Right cardiac atrium (tissue), 5 donors: ENCODE data around the gene UBE2F. TPM values are rescaled to one million over a fixed set of nuclear protein-coding genes. Genes with fewer than 3 reads are reported as not detected.
"Not testable (repeated sequence)": the region's sequence is repeated elsewhere in the genome, so short reads cannot be mapped to it uniquely, and the experiment has no call there.

Experiments
- ATAC-seq, 2 donors: fragments of 200-7000 bp; cut with Tn5 transposase; one replicate each; pipeline versions ENCODE4 v1.8.0 to v1.9.1; 2020; ENCODE audit warnings: moderate library complexity in 2 of 2, mild to moderate bottlenecking in 1 of 2
- DNase-seq, 3 donors: peaks; one replicate each; pipeline ENCODE4 v3.0.0-alpha.2; 2020
- H3K27ac ChIP-seq: one replicate; pipeline ENCODE4 v1.5.1; 2013; ENCODE audit warnings: mild to moderate bottlenecking, low read length, control low read depth, moderate library complexity
- H3K27me3 ChIP-seq: one replicate; pipeline ENCODE4 v1.6.1; 2013; ENCODE audit not compliant: control insufficient read depth, insufficient read depth
- H3K4me1 ChIP-seq: one replicate; pipeline ENCODE4 v1.6.1; 2013; ENCODE audit warnings: low read length; ENCODE audit not compliant: control insufficient read depth, insufficient read depth
- H3K4me3 ChIP-seq: one replicate; pipeline ENCODE4 v1.5.1; 2013; ENCODE audit warnings: low read length, control low read depth
- H3K9me3 ChIP-seq: one replicate; pipeline ENCODE4 v1.6.1; 2013; ENCODE audit warnings: low read length; ENCODE audit not compliant: control insufficient read depth
- WGBS: extraction: QIAGEN DNeasy Blood & Tissue Kit; methylation state at CpG from one replicate; pipeline ENCODE4 v1.1.7; 2013; 5-methylcytosine and 5-hydroxymethylcytosine counted together
- intact Hi-C, 4 donors: fragments of 100-400 bp; cut with DNase I; formaldehyde crosslinking; loops; one replicate each; pipeline versions ENCODE4 v1.11.0 to v1.14.0; 2022 to 2023
- polyA plus RNA-seq: library from polyadenylated mRNA; stranded (reverse); fragments of 200-250 nt; gene quantifications from one replicate; pipeline ENCODE4 v1.2.3, GENCODE V29; 2013
- total RNA-seq, 4 donors: library from RNA; stranded (reverse); fragmentation: NEBNext Ultra II Directional; extraction: Animal tissue kit (Norgen Biotek cat#: 25700); gene quantifications; one replicate each; pipeline ENCODE4 v1.2.1, GENCODE V29; 2021
- donor health status: healthy with polysubstance abuse.
- donor health status: DM: no; HTN: yes; CAD: no.
- donor health status: DM: no; HTN: no; CAD: no.
- donor health status: DM: no; HTN: yes; CAD: no; lungs with severe emphysema.
- donor health status: DM: yes; HTN: yes; CAD: no.

Gene UBE2F
- total and polyA plus RNA-seq, 5 donors, result 95.9 to 118 (median 106) TPM

DNA sequence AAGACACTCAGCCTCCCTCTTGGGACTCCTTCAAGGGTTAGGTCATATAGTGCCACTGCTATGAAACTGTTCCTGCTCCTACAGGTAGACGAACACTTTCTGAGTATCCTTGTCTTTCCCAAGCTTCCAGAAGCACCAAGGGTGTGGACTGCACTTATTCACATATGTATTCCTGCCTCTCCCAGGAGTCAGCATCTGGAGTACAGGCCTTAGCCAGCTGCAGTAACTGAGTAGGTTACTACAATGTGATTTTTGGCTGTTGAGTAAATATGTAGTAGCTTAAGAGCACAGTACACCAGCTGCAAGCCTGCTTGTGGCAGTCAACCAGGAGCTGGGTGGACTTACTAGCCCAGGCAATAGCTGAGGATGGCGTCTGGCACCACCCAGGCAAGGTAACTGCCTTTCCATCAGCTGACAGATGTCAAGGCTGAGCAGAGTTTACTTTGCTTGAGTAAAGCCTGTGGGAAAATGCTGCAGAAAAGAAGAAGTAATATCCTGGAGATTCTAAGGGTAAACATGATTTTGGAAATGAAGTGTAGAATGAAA is 80.0 kb downstream of the UBE2F start:
- intact Hi-C loops, result no loop called here
- DNase-seq, result no peak
- Histone ChIP-seq H3K4me3 (no peak overlapping the region), H3K4me1 (no peaks in the 10 kb centered on the region), H3K27ac (no peak overlapping the region), H3K9me3 (no peaks in the 10 kb centered on the region), H3K27me3 (no peaks in the 10 kb centered on the region)
- no peak for ATAC-seq
- WGBS, result 94% methylated on average over 2 of the region's 2 CpGs

DNA sequence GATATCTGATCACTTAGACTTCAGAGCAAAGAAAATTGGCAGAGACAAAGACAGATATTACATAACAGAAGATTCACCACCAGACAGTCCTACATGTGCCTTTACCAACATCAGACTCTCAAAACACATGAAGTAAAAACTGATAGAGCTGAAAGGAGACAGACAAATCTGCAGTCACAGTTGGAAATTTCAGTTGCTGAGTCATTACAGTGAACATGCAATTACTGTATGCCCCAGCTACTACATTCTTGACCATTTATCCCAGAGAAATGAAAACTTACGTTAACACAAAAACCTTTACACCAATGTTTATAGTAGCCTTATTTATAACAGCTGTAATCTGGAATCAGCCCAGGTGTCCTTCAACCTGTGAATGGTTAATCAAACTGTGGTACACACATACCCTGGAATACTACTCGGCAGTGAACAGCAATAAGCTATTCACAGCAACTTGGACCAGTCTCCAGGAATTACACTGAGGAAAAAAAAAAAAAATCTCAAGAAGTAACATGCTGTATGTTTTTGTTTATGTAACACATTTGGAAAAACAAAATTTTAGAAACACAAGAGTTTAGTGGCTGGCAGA is 86.5 kb downstream of the UBE2F start:
- no peak overlapping the region for H3K4me3 ChIP-seq
- no peaks in the 10 kb centered on the region for H3K4me1 ChIP-seq
- WGBS, result 91% methylated on average over 2 of the region's 2 CpGs
- ATAC-seq (no peak), DNase-seq (no peak)
- no peaks in the 10 kb centered on the region for H3K27me3 ChIP-seq
- H3K9me3 ChIP-seq, result no peaks in the 10 kb centered on the region
- H3K27ac ChIP-seq, result no peak overlapping the region
- intact Hi-C loops, result no loop called here

DNA sequence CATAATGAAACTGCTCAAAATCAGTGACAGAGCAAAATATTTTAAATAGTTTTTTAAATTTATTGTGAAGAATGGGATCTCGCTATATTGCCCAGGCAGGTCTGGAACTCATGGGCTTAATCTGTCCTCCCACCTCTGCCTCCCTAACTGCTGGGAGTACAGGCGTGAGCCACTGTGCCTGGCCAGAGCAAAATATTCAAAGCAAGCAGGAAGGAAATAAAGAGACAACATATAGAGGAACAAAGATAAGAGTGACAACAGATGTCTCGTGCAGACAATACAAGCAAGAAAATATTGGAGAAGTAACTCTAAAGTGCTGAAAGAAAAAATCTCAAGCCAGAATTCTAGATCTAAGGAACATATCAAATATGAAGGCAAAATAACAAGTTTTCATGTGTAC is 89.0 kb downstream of the UBE2F start:
- DNase-seq, result no peak
- Histone ChIP-seq H3K27me3 (no peaks in the 10 kb centered on the region), H3K9me3 (no peaks in the 10 kb centered on the region), H3K4me3 (no peak overlapping the region), H3K27ac (no peak overlapping the region), H3K4me1 (no peaks in the 10 kb centered on the region)
- intact Hi-C loops, result no loop called here
- 49% methylated on average over 3 of the region's 3 CpGs for whole genome bisulfite sequencing
- no peak for ATAC-seq

DNA sequence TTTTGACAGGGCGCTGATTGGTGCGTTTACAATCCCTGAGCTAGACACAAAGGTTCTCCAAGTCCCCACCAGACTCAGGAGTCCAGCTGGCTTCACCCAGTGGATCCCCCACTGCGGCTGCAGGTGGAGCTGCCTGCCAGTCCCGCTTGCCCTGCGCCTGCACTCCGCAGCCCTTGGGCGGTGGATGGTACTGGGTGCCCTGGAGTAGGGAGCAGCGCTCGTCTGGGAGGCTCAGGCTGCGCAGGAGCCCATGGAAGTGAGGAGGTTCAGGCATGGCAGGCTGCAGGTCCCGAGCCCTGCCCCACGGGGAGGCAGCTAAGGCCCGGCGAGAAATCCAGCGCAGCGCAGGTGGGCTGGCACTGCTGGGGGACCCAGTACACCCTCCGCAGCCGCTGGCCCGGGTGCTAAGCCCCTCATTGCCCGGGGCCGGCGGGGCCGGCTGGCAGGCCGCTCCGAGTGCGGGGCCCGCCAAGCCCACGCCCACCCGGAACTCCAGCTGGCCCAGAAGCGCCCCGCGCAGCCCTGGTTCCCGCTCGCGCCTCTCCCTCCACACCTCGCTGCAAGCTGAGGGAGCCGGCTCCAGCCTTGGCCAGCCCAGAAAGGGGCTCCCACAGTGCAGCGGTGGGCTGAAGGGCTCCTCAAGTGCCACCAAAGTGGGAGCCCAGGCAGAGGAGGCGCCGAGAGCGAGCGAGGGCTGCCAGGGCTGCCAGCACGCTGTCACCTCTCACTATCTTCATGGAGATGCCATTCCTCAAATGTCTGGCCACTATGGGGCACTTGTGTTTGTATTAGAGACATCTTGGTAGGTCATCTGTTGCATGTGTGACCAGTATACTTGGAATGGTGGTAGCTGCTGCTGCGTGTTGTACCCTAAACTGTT is 91.1 kb downstream of the UBE2F start:
- H3K4me3 ChIP-seq, ATAC-seq, H3K27me3 ChIP-seq, intact Hi-C loops, DNase-seq, H3K4me1 ChIP-seq, H3K9me3 ChIP-seq: not testable (repeated sequence)
- H3K27ac ChIP-seq, result peak overlapping the region; percentile 36
- WGBS, result 86% methylated on average over 44 of the region's 44 CpGs

GRCh38 chr2:238059505-238059904 is 92.7 kb downstream of the UBE2F start:
- Histone ChIP-seq H3K4me1 (no peaks in the 10 kb centered on the region), H3K9me3 (no peaks in the 10 kb centered on the region), H3K4me3 (peak overlapping the region; percentile 92), H3K27ac (no peak overlapping the region), H3K27me3 (no peaks in the 10 kb centered on the region)
- ATAC-seq (no peak), DNase-seq (no peak)
- WGBS, result 71% methylated on average over 3 of the region's 3 CpGs
- intact Hi-C loops, result no loop called here

- Histone ChIP-seq H3K4me3 (peak overlapping the region; percentile 92), H3K9me3 (no peaks in the 10 kb centered on the region), H3K27me3 (no peaks in the 10 kb centered on the region), H3K27ac (peak overlapping the region; percentile 93), H3K4me1 (no peaks in the 10 kb centered on the region)
- intact Hi-C loops, result loop anchor here in 1 of 4 donors (5.0 kb wide), 1 partner anchor 93 kb away; the partner anchor contains the start of gene UBE2F
- no peak for DNase-seq
- 1% methylated on average over 18 of the region's 18 CpGs for WGBS
- ATAC-seq, result no peak
These were observed 93.3 kb downstream of the UBE2F start for GRCh38 chr2:238060096-238060541.

DNA sequence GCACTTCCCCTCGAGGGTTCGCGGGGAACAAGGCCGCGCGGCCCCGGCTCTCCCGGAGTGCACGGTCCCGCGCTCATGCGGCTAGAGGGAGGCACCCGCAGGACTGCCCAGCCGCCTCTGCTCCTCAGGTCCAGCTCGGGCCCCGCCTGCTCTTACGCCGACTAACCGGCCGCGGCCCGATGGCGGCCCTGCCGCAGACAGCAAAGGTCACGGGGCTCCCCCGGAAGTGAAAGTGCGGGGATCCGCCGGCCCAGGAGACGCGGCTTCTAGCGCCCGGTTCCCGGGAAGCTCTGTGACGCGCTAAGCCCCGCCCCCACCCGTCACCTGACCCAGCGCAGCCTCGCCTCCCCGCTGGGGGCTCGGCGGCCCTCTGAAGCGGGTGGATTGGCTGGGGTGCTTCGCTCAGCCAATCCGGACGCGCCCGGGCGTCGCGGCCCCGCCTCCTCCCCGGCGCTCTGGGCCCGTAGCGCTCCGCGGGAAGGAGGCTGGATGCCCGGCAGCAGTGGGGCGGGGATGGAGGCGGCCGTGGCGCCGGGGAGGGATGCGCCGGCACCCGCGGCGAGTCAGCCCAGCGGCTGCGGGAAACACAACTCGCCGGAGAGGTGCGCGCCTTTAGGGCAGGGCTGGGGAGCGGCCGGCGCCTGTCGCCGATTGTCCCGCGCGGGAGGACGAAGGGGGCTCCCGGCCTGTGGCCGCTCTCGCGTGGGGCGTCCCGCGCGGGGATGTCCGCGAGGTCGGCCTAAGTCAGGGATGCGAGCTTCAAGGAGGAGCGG is 93.9 kb downstream of the UBE2F start, which contains the start of gene SCLY:
TSS of gene SCLY (plus strand) at position 460 of the 773 bp plus-strand sequence. CDS start at position 514, 54 bp downstream.
- Histone ChIP-seq H3K27ac (peak within 1 kb of the TSS; percentile 93), H3K4me3 (peak within 1 kb of the TSS; percentile 92), H3K27me3 (no peaks in the 10 kb centered on the region), H3K4me1 (no peaks in the 10 kb centered on the region), H3K9me3 (no peaks in the 10 kb centered on the region)
- DNase-seq (peak; percentile 97 to 99 (median 99)), ATAC-seq (peak; percentile 99 to 100)
- WGBS, result under 1% methylated on average over 98 of the region's 98 CpGs
- intact Hi-C loops, result loop anchor here in 1 of 4 donors (5.0 kb wide), 1 partner anchor 93 kb away; the partner anchor contains the start of gene UBE2F

DNA sequence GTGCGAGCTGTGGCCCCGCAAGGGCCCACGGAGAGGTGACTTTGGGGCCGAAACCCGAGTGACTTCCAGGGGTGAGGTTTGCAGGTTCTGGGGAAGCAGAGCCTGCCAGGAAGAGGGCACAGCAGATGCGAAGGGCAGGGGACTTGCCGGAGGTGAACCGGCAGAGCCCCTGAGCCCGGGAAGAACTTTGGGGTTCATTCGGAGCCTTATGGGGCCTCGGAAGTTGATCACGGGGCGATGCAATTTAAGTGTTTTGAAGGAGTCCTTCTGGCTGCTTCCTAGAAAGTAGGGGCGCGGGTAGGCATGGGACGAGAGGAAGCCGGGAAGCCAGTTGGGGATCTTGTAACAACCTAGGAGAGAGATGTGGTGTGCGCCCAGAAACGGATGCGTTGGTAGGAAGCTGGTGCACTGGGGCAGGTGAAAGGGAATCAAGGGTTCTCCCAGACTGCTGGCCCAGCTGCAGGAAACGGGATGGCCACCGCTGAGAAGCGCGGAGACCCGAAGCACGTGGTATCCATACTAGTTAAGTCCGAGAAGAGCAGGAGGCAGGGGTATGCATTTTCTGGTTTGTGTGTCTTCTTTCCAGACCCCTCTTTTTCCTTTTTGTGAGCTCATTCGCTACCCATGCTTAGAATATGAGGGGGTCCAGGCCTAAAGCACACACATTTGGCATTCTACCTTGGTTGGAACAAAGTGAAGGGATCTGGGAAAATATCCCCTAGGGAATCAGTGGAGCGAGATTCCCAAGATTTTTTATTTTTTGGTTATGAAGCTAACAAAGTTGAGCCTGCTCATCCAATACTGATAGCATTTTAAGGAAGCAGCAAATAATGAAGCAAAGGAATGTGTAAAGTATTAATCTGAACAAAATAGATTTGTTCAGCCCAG is 94.7 kb downstream of the UBE2F start:
- H3K9me3 ChIP-seq, result no peaks in the 10 kb centered on the region
- ATAC-seq (no peak), DNase-seq (peak in 1 of 3 donors; percentile 64)
- peak overlapping the region; percentile 69 for H3K4me3 ChIP-seq
- no peaks in the 10 kb centered on the region for H3K4me1 ChIP-seq
- intact Hi-C loops, result loop anchor here in 1 of 4 donors (5.0 kb wide), 1 partner anchor 94 kb away; the partner anchor contains the start of gene UBE2F
- peak overlapping the region; percentile 14 for H3K27ac ChIP-seq
- H3K27me3 ChIP-seq, result no peaks in the 10 kb centered on the region
- 2% methylated on average over 29 of the region's 29 CpGs for WGBS

DNA sequence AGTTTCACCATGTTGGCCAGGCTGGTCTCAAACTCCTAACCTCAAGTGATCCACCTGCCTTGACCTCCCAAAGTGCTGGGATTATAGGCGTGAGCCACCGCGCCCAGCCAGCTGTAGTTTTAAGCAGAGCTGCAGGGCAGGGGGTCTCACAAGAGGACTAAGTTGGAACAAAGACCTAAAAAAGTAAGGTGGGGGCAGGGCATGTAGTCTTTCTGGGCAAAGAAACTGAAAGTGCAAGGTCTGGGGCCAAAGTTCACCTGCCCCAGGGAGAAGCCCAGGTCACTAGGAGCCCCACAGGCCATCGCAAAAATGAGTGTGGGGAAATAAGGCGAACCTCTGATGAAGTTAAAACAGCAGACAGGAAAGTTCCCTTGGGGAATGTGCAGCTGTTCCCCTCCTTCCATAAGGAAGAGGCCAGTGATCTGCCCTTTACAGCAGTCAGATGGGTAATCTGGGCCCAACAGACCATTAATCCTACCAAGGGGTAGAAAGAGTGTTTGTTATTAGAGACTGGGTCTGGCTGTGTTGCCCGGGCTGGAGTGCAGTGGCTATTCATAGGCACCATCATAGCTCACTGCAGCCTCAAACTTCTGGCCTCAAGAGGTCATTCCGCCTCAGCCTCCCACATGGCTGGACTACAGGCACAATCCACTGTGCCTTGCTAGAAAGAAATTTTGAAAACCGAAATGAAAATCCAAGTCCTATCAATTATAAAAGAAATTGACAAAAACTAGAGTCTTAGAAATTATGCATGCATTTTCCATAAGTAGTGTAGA is 96.8 kb downstream of the UBE2F start:
- Histone ChIP-seq H3K4me1 (no peaks in the 10 kb centered on the region), H3K27me3 (no peaks in the 10 kb centered on the region), H3K9me3 (no peaks in the 10 kb centered on the region), H3K27ac (no peak overlapping the region), H3K4me3 (no peak overlapping the region)
- intact Hi-C loops, result loop anchor here in 1 of 4 donors (5.0 kb wide), 1 partner anchor 96 kb away; the partner anchor contains the start of gene UBE2F
- DNase-seq (no peak), ATAC-seq (no peak)
- 95% methylated on average over 8 of the region's 8 CpGs for WGBS
